Activated T-cell treated with anti-CD3 and anti-CD28 coated beads, Interleukin-2, amount 50 U/mL, for 72 hours (primary cell): ENCODE measurements around the gene TWSG1. TPM values are rescaled to one million over a fixed set of nuclear protein-coding genes. Genes with fewer than 3 reads are reported as not detected.
"Not testable (repeated sequence)": the region's sequence is repeated elsewhere in the genome, so short reads cannot be mapped to it uniquely, and the experiment has no call there.

Experiments
- ATAC-seq, 2 donors: fragments of 150-1000 bp; cut with Tn5 transposase; replicated peaks in 1 of 2; 2 replicates each; pipeline ENCODE4 v1.10.0; 2021; ENCODE audit warnings: moderate library complexity in 2 of 2, mild to moderate bottlenecking in 1 of 2
- DNase-seq, 2 donors: peaks; one replicate each; pipeline ENCODE4 v3.0.0; 2021 to 2022; ENCODE audit warnings: mixed read lengths in 1 of 2
- H3K27ac Mint-ChIP-seq: one replicate; pipeline ENCODE4 v1.8.0; 2022; ENCODE audit warnings: mild to moderate bottlenecking, moderate library complexity, mixed read lengths
- H3K27me3 Mint-ChIP-seq: one replicate; pipeline ENCODE4 v1.8.0; 2022; ENCODE audit warnings: low read depth, mixed read lengths
- H3K36me3 Mint-ChIP-seq, 2 donors: one replicate each; pipeline ENCODE4 v1.8.0; 2022; ENCODE audit warnings: mixed read lengths in 2 of 2, mild to moderate bottlenecking in 1 of 2; ENCODE audit not compliant: insufficient read depth in 2 of 2
- H3K4me1 Mint-ChIP-seq: one replicate; pipeline ENCODE4 v1.8.0; 2022; ENCODE audit warnings: low read depth, mixed read lengths
- H3K4me3 Mint-ChIP-seq, 2 donors: one replicate each; pipeline ENCODE4 v1.8.0; 2022; ENCODE audit warnings: mild to moderate bottlenecking in 2 of 2, mixed read lengths in 2 of 2, moderate library complexity in 2 of 2
- H3K9me3 Mint-ChIP-seq, 2 donors: one replicate each; pipeline ENCODE4 v1.8.0; 2022; ENCODE audit warnings: mixed read lengths in 2 of 2
- total RNA-seq, 2 donors: library from RNA; stranded (reverse); gene quantifications; one replicate each; pipeline ENCODE4 v1.2.3, GENCODE V29; 2022

TWSG1 gene
- total RNA-seq, 2 donors from 2014 or later: 10.3 to 16.4 TPM

GRCh38 chr18:9426753-9427152 lies 92.2 kb downstream of the TWSG1 start:
- Mint-ChIP-seq H3K36me3 (no peaks in the 10 kb centered on the region), H3K27ac (no peak overlapping the region), H3K4me1 (no peaks in the 10 kb centered on the region), H3K27me3 (no peaks in the 10 kb centered on the region), H3K4me3 (no peak overlapping the region), H3K9me3 (no peaks in the 10 kb centered on the region)
- DNase-seq (no peak), ATAC-seq (no peak)

DNA sequence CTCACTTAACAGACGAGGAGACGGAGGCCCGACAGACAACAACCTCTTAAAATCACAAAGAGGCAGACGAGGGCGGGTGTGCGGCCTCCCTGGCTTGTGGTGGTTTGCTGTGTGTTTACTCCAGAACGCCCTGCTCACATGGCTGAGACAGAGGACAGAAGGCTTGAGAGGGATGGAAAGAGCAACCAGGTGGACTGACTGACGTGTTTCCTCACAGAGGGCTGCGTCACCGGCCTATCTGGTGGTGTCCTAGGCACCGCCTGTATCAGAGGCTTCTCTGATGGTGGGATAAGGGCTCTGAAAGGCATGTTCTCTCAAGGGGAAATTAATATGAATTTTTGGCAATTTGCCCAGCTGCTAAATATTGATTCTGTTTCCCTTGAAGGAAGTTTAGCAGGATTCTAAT lies 93.7 kb downstream of the TWSG1 start:
- no peaks in the 10 kb centered on the region for H3K9me3 Mint-ChIP-seq

DNA sequence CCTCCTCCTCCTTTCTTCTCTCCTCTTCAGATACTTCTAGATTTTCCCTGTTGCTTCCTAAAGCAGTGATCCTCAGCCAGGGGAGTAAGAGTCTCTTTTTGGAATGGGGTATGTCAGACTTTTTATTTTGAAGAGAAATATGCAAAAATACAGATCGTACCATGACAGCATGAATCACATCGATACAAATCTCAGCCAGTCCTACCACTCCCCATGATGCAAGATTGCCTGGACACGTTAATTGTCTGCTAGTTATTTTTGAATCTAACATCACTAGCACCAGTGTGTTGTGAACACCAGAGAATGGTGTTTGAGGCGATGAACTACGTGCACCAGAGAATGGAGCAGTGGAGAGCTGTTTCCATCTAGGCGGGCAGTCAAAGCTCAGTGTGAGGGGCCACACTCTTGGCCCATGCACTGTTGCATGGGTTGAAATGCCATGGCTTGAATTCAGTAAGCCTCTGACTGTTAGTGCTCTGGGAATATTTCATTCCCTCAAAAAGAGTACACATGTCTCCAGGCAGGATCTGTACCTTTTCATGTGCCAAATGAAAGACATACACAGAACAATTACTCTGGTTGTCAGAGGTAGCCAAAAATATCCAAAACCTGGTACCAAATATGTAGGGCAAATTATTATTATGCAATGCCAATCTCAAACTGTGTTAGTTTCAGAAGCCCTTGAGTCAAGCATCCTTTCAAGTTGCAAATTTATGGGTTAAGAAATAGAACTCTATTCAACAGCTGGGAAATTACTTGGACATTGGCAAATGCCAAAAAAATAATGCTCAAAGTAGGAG lies 94.5 kb downstream of the TWSG1 start:
- Mint-ChIP-seq H3K9me3 (no peaks in the 10 kb centered on the region), H3K27me3 (peaks cover 6% of the 10 kb centered on the region), H3K27ac (no peak overlapping the region), H3K4me3 (no peak overlapping the region), H3K4me1 (peaks cover 6% of the 10 kb centered on the region), H3K36me3 (no peaks in the 10 kb centered on the region)
- DNase-seq (no peak), ATAC-seq (no peak)

More for the DNA sequence above, 93.7 kb downstream of the TWSG1 start:
- Mint-ChIP-seq H3K27ac (no peak overlapping the region), H3K27me3 (peaks cover 3% of the 10 kb centered on the region), H3K4me3 (no peak overlapping the region), H3K4me1 (peaks cover 2% of the 10 kb centered on the region), H3K36me3 (no peaks in the 10 kb centered on the region)
- no peak for DNase-seq
- ATAC-seq: no peak

GRCh38 chr18:9429662-9429993 lies 95.1 kb downstream of the TWSG1 start:
- Mint-ChIP-seq H3K4me1 (peaks cover 6% of the 10 kb centered on the region), H3K36me3 (no peaks in the 10 kb centered on the region), H3K27ac (no peak overlapping the region), H3K9me3 (no peaks in the 10 kb centered on the region), H3K4me3 (no peak overlapping the region), H3K27me3 (peaks cover 6% of the 10 kb centered on the region)
- DNase-seq: no peak
- ATAC-seq: no peak

DNA sequence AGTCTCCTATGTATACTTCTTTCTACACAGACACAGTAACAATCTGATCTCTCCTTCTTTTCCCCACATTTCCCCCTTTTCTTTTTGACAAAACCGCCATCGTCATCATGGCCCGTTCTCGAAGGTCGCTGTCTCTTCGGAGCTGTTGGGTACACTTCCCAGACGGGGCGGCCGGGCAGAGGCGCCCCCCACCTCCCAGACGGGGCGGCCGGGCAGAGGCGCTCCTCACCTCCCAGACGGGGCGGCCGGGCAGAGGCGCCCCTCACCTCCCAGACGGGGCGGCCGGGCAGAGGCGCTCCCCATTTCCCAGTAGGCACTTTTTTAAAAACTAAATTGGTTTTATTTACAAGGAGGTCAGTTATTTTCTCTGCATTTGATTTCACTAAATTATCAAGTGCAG lies 95.7 kb downstream of the TWSG1 start:
- not testable (repeated sequence) for H3K36me3 Mint-ChIP-seq, DNase-seq, H3K9me3 Mint-ChIP-seq, H3K4me1 Mint-ChIP-seq, H3K27me3 Mint-ChIP-seq, H3K27ac Mint-ChIP-seq, H3K4me3 Mint-ChIP-seq, ATAC-seq

DNA sequence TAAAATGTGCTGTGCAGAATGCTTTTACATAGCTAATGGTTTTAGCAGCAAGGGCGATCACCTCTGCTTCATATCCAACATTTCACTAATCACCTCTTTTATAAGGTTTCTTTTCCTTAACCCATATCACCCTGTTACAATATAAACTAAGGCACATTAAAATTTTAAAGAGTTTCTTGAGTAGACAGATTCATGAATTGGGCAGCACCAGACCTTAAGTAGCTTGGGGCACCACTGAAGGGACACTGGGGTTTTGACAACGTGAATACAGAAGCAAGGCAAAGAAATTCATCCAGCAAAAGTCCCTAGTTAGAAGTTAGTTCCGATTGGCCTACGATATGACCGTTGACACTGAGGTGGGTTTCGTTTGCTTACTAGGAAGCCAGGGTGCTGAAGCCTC lies 96.7 kb downstream of the TWSG1 start:
- no peaks in the 10 kb centered on the region for H3K36me3 Mint-ChIP-seq
- no peak overlapping the region for H3K27ac Mint-ChIP-seq
- H3K27me3 Mint-ChIP-seq: peaks cover 6% of the 10 kb centered on the region
- H3K4me3 Mint-ChIP-seq: no peak overlapping the region
- H3K4me1 Mint-ChIP-seq: peaks cover 6% of the 10 kb centered on the region
- no peak for DNase-seq
- no peaks in the 10 kb centered on the region for H3K9me3 Mint-ChIP-seq
- ATAC-seq: no peak

DNA sequence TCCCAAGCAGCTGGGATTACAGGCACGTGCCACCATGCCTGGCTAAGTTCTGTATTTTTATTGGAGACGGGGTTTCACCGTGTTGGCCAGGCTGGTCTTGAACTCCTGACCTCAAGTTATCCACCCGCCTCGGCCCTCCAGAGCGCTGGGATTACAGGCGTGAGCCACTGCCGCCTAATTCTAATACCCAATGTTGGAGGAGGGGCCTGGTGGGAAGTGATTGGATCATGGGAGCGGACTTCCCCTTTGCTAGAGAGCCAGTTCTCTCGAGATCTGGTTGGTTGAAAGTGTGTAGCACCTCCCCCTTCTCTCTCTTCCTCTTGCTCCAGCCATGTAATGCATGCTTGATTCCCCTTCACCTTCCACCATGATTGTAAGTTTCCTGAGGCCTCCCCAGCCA lies 98.5 kb downstream of the TWSG1 start:
- not testable (repeated sequence) for H3K36me3 Mint-ChIP-seq, H3K9me3 Mint-ChIP-seq, DNase-seq, H3K4me3 Mint-ChIP-seq, H3K27me3 Mint-ChIP-seq, ATAC-seq, H3K4me1 Mint-ChIP-seq, H3K27ac Mint-ChIP-seq

DNA sequence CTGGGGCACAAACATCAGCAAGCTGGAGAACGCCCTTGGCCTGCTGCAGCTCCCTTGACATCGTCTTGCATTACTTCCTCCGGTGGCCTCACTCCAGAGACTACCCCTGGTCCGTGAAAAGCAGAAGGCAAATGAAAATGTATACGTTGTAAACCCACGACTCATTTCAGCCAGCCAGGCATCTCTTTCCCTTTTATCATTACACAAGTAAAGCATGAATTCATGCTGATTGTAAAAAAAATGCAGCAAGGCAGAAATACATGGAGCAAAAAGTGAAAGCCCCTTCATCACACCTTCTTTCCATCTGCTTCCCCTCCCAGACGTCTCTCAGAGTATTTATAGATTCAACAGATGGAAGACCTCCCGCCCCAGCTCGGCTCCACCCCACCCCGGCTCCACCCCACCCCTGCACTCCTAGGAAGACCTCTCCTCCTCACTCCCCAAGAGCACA lies 99.1 kb downstream of the TWSG1 start:
- no peaks in the 10 kb centered on the region for H3K9me3 Mint-ChIP-seq
- no peaks in the 10 kb centered on the region for H3K36me3 Mint-ChIP-seq
- peaks cover 6% of the 10 kb centered on the region for H3K4me1 Mint-ChIP-seq
- no peak for ATAC-seq
- peaks cover 6% of the 10 kb centered on the region for H3K27me3 Mint-ChIP-seq
- H3K27ac Mint-ChIP-seq: no peak overlapping the region
- no peak for DNase-seq
- no peak overlapping the region for H3K4me3 Mint-ChIP-seq

- ATAC-seq: peak in 1 of 2 donors; percentile 45
- no peaks in the 10 kb centered on the region for H3K9me3 Mint-ChIP-seq
- H3K36me3 Mint-ChIP-seq: no peaks in the 10 kb centered on the region
- peaks cover 6% of the 10 kb centered on the region for H3K27me3 Mint-ChIP-seq
- H3K4me3 Mint-ChIP-seq: no peak overlapping the region
- H3K27ac Mint-ChIP-seq: no peak overlapping the region
- H3K4me1 Mint-ChIP-seq: peaks cover 6% of the 10 kb centered on the region
- no peak for DNase-seq
Measured at GRCh38 chr18:9434122-9434701, 99.6 kb downstream of the TWSG1 start.

GRCh38 chr18:9435041-9435440 lies 100.5 kb downstream of the TWSG1 start:
- Mint-ChIP-seq H3K27ac (no peak overlapping the region), H3K9me3 (no peaks in the 10 kb centered on the region), H3K36me3 (no peaks in the 10 kb centered on the region), H3K4me1 (peaks cover 6% of the 10 kb centered on the region), H3K27me3 (peaks cover 6% of the 10 kb centered on the region), H3K4me3 (no peak overlapping the region)
- DNase-seq: no peak
- no peak for ATAC-seq

GRCh38 chr18:9436206-9436929 lies 101.8 kb downstream of the TWSG1 start:
- H3K27ac Mint-ChIP-seq: no peak overlapping the region
- no peak overlapping the region for H3K4me3 Mint-ChIP-seq
- no peaks in the 10 kb centered on the region for H3K36me3 Mint-ChIP-seq
- ATAC-seq (no peak), DNase-seq (no peak)
- peaks cover 6% of the 10 kb centered on the region for H3K27me3 Mint-ChIP-seq
- H3K4me1 Mint-ChIP-seq: peaks cover 6% of the 10 kb centered on the region
- no peaks in the 10 kb centered on the region for H3K9me3 Mint-ChIP-seq

- Mint-ChIP-seq H3K27me3 (peaks cover 6% of the 10 kb centered on the region), H3K27ac (no peak overlapping the region), H3K36me3 (no peaks in the 10 kb centered on the region), H3K9me3 (no peaks in the 10 kb centered on the region), H3K4me1 (peaks cover 6% of the 10 kb centered on the region), H3K4me3 (no peak overlapping the region)
- DNase-seq (no peak), ATAC-seq (no peak)
Measured at GRCh38 chr18:9437021-9437437, 102.5 kb downstream of the TWSG1 start.

DNA sequence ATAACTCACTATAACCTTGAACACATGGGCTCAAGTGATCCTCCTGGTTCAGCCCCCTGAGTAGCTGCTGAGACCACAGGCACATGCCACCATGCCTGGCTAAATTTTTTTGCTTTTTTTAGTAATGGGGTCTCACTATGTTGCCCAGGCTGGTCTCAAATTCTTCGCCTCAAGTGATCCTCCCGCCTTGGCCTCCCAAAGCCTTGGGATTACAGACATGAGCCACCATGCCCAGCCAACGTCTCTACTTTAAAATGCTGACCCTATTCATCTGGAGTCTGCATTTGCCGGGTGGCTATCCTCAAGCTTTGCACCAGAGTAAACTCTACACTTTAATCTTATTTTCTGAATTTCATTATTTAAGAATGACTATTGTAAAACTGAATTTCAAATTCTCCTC lies 103.1 kb downstream of the TWSG1 start:
- ATAC-seq (no peak), DNase-seq (no peak)
- Mint-ChIP-seq H3K4me1 (peaks cover 6% of the 10 kb centered on the region), H3K4me3 (no peak overlapping the region), H3K27ac (no peak overlapping the region), H3K27me3 (peaks cover 6% of the 10 kb centered on the region), H3K9me3 (no peaks in the 10 kb centered on the region), H3K36me3 (no peaks in the 10 kb centered on the region)
